Measurements from ENCODE around the gene TIMM10.

Gene TIMM10

DNA sequence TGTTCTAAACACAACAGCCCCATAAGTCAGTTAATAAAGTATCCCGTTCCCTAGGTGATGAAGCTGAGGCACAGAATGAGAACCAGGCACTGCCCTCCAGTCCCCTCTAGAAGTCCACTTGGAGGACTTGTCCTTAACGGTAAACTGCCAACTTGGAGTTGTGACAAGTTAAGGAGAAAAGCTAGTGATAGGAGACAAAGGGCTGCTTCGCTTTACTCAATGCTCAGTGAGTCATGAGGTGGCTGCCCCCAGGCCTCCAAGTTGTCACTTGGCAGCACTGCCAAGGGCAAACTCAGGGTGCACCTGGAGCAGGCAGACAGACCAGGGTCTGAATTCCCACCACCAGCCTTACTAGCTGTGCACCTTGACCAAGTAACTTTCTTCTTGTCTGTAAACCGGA is 28.6 kb downstream of the TIMM10 start:
- Mint-ChIP-seq H3K27ac (no peak overlapping the region), H3K36me3 (ENCODE audit: low read depth) (peaks cover 26% of the 10 kb centered on the region), H3K27me3 (no peaks in the 10 kb centered on the region), H3K4me3 (no peak overlapping the region), H3K4me1 (ENCODE audit: low read depth) (no peaks in the 10 kb centered on the region), H3K9me3 (no peaks in the 10 kb centered on the region)

GRCh38 chr11:57500926-57501325 is 29.6 kb downstream of the TIMM10 start:
- Mint-ChIP-seq H3K27me3 (no peaks in the 10 kb centered on the region), H3K36me3 (ENCODE audit: low read depth) (peaks cover 28% of the 10 kb centered on the region), H3K27ac (no peak overlapping the region)

DNA sequence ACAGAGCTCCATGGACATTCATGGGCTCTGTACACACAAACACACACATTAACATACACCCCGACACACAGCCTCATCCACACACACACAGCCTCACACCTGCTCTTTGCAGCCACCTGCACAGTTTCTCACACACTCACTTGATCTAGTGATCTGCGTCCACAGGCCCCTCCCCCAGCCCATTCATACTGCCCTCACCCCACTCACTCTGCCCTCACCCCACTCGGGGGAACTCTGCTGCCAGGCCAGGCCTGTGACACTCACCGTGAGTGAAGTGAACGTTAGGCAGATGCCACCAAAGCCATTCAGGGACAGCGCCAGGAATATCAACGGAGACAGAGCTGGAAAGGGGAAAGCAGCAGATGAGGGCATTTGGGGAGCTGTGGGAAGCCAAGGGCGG is 30.0 kb downstream of the TIMM10 start:
- H3K9me3 Mint-ChIP-seq = no peaks in the 10 kb centered on the region
- H3K27me3 Mint-ChIP-seq = no peaks in the 10 kb centered on the region
- no peak overlapping the region for H3K27ac Mint-ChIP-seq
- no peak overlapping the region for H3K4me3 Mint-ChIP-seq
- H3K4me1 Mint-ChIP-seq (ENCODE audit: low read depth) = no peaks in the 10 kb centered on the region
- H3K36me3 Mint-ChIP-seq (ENCODE audit: low read depth) = peaks cover 30% of the 10 kb centered on the region

More at GRCh38 chr11:57500926-57501325, 29.6 kb downstream of the TIMM10 start:
- Mint-ChIP-seq H3K4me1 (ENCODE audit: low read depth) (no peaks in the 10 kb centered on the region), H3K4me3 (no peak overlapping the region), H3K9me3 (no peaks in the 10 kb centered on the region)

DNA sequence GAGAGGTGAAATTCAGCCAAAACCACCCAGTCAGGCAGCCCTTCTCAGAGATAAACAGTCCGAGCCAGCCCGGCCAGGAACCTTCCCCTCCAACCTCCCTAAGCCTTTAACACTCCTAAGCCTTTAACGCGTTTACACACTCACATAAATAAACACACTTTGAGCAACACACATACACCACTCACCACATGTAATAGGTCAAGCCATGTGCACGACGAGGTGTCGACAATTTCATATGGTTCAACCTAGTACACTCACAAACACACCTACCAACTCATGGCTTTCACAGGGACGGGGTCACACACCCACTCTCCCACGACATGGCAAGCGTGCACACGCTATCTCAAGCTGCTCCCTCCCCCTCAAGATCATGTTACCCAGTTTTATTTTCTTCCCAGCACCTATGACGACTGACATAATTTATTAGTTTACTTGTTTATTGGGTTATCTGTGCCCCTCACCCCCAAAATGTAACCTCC is 30.5 kb downstream of the TIMM10 start:
- H3K27me3 Mint-ChIP-seq = no peaks in the 10 kb centered on the region
- H3K36me3 Mint-ChIP-seq (ENCODE audit: low read depth) = peaks cover 30% of the 10 kb centered on the region
- H3K4me3 Mint-ChIP-seq = no peak overlapping the region
- no peaks in the 10 kb centered on the region for H3K4me1 Mint-ChIP-seq (ENCODE audit: low read depth)
- H3K27ac Mint-ChIP-seq = no peak overlapping the region
- H3K9me3 Mint-ChIP-seq = no peaks in the 10 kb centered on the region

DNA sequence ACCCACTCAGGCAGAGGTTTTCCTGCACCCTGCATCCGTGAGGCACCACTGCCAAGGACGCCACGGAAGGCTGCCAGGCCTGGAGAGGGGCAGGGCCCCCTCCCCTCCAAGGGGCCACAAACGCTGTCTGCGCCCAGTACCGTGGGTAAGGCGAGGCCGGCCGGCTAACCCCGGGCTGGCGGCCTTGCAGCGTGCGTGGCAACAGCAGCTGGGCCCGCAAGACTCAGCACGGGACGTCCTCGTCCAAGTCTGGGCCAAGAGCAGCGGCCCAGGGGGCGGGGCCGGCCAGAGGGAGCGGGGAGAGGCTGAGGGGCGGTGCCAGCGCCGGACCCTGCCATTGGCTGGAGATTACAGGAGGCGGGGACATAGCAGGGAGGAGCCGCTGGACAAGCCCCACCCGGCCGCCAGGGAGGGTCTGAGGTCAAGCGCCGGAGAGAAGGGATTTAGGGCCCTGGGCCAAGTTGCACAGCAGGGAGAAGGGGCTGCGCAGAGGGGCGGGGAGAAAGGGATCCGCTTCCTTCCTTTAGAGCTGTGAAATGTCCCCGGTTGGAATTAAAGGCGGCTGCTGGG is 31.1 kb downstream of the TIMM10 start:
- Mint-ChIP-seq H3K4me1 (ENCODE audit: low read depth) (no peaks in the 10 kb centered on the region), H3K27me3 (no peaks in the 10 kb centered on the region), H3K9me3 (no peaks in the 10 kb centered on the region), H3K4me3 (no peak overlapping the region), H3K36me3 (ENCODE audit: low read depth) (peaks cover 32% of the 10 kb centered on the region), H3K27ac (no peak overlapping the region)

- no peaks in the 10 kb centered on the region for H3K9me3 Mint-ChIP-seq
- peaks cover 37% of the 10 kb centered on the region for H3K36me3 Mint-ChIP-seq (ENCODE audit: low read depth)
- H3K4me3 Mint-ChIP-seq = no peak overlapping the region
- no peak overlapping the region for H3K27ac Mint-ChIP-seq
- no peaks in the 10 kb centered on the region for H3K27me3 Mint-ChIP-seq
- peaks cover 9% of the 10 kb centered on the region for H3K4me1 Mint-ChIP-seq (ENCODE audit: low read depth)
Measured at GRCh38 chr11:57498540-57498939, 32.0 kb downstream of the TIMM10 start.

DNA sequence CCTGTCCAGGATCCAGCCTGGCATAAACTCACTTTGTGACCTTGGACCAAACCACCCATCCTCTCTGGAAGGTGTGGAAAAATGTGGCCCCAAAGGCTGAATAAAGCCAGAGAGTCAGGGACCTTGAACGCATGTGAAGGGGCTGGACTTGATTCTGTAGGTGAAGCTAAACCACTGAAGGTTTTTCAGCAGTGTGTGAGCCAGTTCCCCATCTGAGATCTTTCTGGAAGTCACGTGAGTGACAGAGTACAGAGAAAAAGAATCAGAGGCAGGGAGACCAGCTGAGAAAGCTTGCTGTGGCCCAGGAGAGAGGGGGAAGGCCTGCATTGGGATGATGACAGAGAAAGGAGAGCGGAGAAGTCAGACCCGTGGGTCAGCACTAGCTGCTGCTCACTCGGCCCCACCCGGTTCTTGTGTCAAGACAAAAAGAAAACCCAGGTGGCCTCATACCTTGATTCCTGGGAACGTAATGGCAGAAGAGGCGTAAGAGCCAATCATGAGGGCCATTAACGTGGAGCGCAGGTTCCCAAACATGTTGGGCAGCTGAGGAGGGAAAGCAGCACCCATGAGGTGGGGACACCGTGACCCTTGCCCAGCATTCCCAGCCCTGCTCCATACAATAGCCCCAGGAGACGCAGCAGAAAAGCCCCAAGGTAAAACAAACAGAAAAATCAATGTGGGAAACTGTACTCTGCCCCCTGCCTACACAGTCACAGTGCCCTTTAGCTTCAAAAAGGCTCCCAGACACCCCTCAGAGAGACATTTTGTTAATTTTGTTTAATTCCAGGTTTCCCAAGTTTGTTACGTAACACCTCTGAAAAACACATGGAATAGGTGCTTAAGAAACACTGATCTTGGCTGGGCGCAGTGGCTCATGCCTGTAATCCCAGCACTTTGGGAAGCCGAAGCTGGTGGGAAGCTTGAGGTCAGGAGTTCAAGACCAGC is 33.0 kb downstream of the TIMM10 start:
- Mint-ChIP-seq H3K4me3 (no peak overlapping the region), H3K27ac (no peak overlapping the region), H3K27me3 (no peaks in the 10 kb centered on the region)

DNA sequence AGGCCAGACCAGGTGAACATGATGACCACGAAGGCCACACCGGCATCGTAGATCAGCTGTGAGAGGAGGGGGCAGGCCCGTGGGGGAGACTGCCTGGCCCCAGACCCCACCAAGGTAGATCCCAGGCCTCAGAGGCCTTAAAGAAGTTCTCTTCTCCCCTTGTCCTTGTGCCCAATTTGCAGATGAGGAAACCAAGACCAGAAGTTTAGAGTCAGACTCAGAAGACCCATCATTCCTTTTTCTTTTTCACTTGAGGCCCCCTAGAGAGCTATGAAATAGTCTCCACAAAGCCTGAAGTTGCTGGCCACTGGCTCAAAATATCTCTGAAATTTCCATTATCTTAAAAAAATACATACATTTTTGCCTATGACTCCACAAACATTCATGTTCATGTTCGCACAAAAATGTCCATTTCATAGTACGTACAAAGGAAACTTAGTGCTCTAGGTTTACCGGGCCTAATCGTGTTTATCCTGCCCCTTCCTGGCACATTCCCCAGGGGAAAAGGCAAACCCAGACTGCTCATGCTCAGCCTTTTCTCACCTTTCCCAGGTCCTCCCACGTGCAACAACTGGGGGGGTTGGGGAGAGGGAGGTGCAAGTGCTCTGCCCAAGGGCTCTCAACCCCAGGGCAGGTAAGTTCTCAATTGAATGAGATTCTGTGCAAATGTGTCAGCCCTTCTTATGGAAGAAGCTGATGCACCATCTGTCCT is 34.3 kb downstream of the TIMM10 start:
- H3K9me3 Mint-ChIP-seq = no peaks in the 10 kb centered on the region
- H3K27me3 Mint-ChIP-seq = no peaks in the 10 kb centered on the region
- peaks cover 10% of the 10 kb centered on the region for H3K4me1 Mint-ChIP-seq (ENCODE audit: low read depth)
- peaks cover 42% of the 10 kb centered on the region for H3K36me3 Mint-ChIP-seq (ENCODE audit: low read depth)
- H3K4me3 Mint-ChIP-seq = no peak overlapping the region
- no peak overlapping the region for H3K27ac Mint-ChIP-seq

More for the DNA sequence above, 33.0 kb downstream of the TIMM10 start:
- Mint-ChIP-seq H3K36me3 (ENCODE audit: low read depth) (peaks cover 42% of the 10 kb centered on the region), H3K9me3 (no peaks in the 10 kb centered on the region), H3K4me1 (ENCODE audit: low read depth) (peaks cover 10% of the 10 kb centered on the region)

DNA sequence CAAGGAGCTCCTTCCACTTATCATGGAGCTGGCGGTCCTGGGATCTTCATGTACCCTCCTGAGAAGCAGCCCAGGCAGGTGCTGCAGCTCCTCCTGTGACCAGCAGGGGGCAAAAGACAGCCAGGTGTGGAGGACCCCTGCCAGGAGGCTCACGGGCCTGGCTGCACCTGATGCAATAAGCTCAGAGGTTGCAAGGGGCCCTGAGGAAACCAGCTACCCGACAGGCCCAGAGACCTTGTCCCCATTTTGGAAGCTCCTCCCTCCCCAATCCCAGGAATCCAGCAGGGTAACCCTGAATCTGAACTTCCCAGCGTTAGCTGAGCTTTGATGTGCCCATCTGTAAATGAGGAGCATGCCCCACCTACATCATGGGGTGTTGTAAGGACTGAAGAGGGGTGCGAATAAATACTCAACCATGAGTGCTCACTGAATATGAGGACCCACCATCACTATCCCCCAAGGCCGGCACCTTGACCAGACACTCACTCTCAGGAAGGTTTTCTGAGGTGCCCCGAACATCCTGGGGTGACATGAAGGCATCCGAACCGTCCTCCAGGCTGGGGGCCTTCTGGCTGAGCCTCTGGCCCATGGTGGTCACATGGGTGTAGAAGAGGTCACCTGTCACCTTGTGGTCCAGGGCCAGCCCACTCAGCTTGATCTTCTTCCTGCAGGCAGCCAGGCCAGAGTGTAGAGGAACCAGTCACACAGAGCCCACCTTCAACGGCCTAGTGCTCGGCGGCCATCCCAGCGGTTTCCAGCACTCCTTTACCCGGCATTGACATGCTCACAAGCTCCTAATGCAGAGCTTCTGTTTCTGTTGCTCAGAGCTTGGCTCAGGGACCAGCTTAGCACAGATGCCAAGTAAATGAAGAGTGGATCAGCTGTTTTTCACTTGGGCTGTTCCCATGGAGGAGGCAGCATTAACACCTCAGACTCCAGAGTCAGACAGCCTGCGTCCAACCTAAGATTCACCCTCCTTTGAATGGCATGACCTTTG is 36.7 kb downstream of the TIMM10 start:
- Mint-ChIP-seq H3K36me3 (ENCODE audit: low read depth) (peaks cover 47% of the 10 kb centered on the region), H3K27me3 (no peaks in the 10 kb centered on the region)

GRCh38 chr11:57491371-57492061 is 39.0 kb downstream of the TIMM10 start:
- H3K4me1 Mint-ChIP-seq (ENCODE audit: low read depth) = peaks cover 10% of the 10 kb centered on the region
- H3K27ac Mint-ChIP-seq = no peak overlapping the region
- no peak overlapping the region for H3K4me3 Mint-ChIP-seq
- H3K27me3 Mint-ChIP-seq = no peaks in the 10 kb centered on the region
- no peaks in the 10 kb centered on the region for H3K9me3 Mint-ChIP-seq
- peaks cover 56% of the 10 kb centered on the region for H3K36me3 Mint-ChIP-seq (ENCODE audit: low read depth)

More for the DNA sequence above, 36.7 kb downstream of the TIMM10 start:
- Mint-ChIP-seq H3K4me3 (no peak overlapping the region), H3K9me3 (no peaks in the 10 kb centered on the region), H3K27ac (peak overlapping the region; percentile 93), H3K4me1 (ENCODE audit: low read depth) (peaks cover 10% of the 10 kb centered on the region)

DNA sequence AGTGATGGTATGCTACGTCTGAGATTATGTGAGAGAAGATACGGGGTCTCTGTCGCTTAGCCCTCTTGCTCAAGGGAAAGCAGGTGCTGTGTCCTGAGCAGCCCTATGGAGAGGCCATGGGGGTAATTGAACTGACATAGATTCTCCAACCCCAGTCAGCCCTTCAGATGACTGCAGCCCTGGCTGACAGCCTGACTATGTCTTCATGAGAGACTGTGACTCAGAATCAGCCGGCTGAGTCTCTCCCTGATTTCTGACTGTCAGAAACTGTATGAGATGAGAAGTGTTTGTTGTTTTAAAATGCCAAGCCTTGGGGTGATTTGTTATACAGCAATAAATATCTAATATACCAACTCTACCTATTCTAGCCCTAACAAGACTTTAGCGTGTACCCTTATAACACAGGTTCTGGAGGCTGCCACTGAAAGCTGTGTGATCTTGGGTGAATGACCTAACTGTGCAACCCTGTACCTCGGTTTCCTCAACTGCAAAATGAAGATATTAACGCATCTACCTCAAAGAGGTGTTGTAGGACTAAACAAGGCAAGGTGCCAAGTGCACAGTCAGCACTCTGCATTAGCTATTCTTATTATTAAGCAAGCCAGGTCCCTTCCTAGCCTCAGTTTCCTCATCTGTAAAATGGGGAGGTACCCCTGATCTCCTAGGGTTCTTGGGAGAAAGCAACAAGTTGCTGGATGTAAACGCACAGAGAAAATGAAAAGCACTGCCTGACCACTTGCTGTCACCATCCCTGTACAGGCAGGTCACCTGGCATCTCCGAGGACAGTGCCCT is 39.9 kb downstream of the TIMM10 start:
- peaks cover 12% of the 10 kb centered on the region for H3K4me1 Mint-ChIP-seq (ENCODE audit: low read depth)
- no peaks in the 10 kb centered on the region for H3K27me3 Mint-ChIP-seq
- no peak overlapping the region for H3K4me3 Mint-ChIP-seq
- no peak overlapping the region for H3K27ac Mint-ChIP-seq
- no peaks in the 10 kb centered on the region for H3K9me3 Mint-ChIP-seq
- H3K36me3 Mint-ChIP-seq (ENCODE audit: low read depth) = peaks cover 58% of the 10 kb centered on the region

GRCh38 chr11:57487920-57488659 is 42.5 kb downstream of the TIMM10 start:
- no peak overlapping the region for H3K4me3 Mint-ChIP-seq
- H3K27ac Mint-ChIP-seq = no peak overlapping the region
- H3K27me3 Mint-ChIP-seq = no peaks in the 10 kb centered on the region
- no peaks in the 10 kb centered on the region for H3K9me3 Mint-ChIP-seq
- peaks cover 56% of the 10 kb centered on the region for H3K36me3 Mint-ChIP-seq (ENCODE audit: low read depth)
- peaks cover 16% of the 10 kb centered on the region for H3K4me1 Mint-ChIP-seq (ENCODE audit: low read depth)
